H9 (cell line): ENCODE results near the gene PITPNM3. TPM values are rescaled to one million over a fixed set of nuclear protein-coding genes. Genes with fewer than 3 reads are reported as not detected.

Experiments used
- DNase-seq: peaks from one replicate; pipeline ENCODE4 v3.0.0-alpha.2; 2017
- H2AFZ ChIP-seq: one replicate; pipeline ENCODE4 v1.6.1; 2013; ENCODE audit warnings: mild to moderate bottlenecking, low read length, control low read depth, moderate library complexity
- H2AK5ac ChIP-seq: 2 replicates; pipeline ENCODE4 v1.6.1; 2013; ENCODE audit warnings: low read length, control low read depth, mixed read lengths; ENCODE audit not compliant: insufficient read length
- H2BK120ac ChIP-seq: one replicate; pipeline ENCODE4 v1.6.1; 2013; ENCODE audit warnings: low read depth, mild to moderate bottlenecking, low read length, control low read depth, inconsistent platforms; ENCODE audit not compliant: poor library complexity, severe bottlenecking
- H2BK12ac ChIP-seq: 2 replicates; pipeline ENCODE4 v1.6.1; 2013; ENCODE audit warnings: low read length, control low read depth, mixed read lengths, low read depth; ENCODE audit not compliant: insufficient read length
- H2BK15ac ChIP-seq: 2 replicates; pipeline ENCODE4 v1.6.1; 2013; ENCODE audit warnings: low read depth, low read length, control low read depth
- H2BK20ac ChIP-seq: one replicate; pipeline ENCODE4 v1.6.1; 2013; ENCODE audit warnings: low read depth, mild to moderate bottlenecking, low read length, control low read depth, inconsistent platforms; ENCODE audit not compliant: poor library complexity, severe bottlenecking
- H2BK5ac ChIP-seq: 2 replicates; pipeline ENCODE4 v1.6.1; 2013; ENCODE audit warnings: low read length, control low read depth, mixed read lengths; ENCODE audit not compliant: insufficient read length
- H3K14ac ChIP-seq: 2 replicates; pipeline ENCODE4 v1.6.1; 2013; ENCODE audit warnings: low read length, control low read depth; ENCODE audit not compliant: insufficient read depth
- H3K18ac ChIP-seq: 2 replicates; pipeline ENCODE4 v1.6.1; 2013; ENCODE audit warnings: low read depth, mild to moderate bottlenecking, mixed read lengths, low read length, control low read depth; ENCODE audit not compliant: insufficient read length
- H3K23ac ChIP-seq: 2 replicates; pipeline ENCODE4 v1.6.1; 2013; ENCODE audit warnings: low read length, control low read depth, mixed read lengths, low read depth; ENCODE audit not compliant: insufficient read length
- H3K23me2 ChIP-seq: 2 replicates; pipeline ENCODE4 v1.6.1; 2013; ENCODE audit warnings: low read depth, mild to moderate bottlenecking, mixed read lengths, low read length, control low read depth; ENCODE audit not compliant: insufficient read length, poor library complexity, severe bottlenecking
- H3K27ac ChIP-seq: 2 replicates; pipeline ENCODE4 v1.5.1; 2013; ENCODE audit warnings: low read length, control low read depth, mixed read lengths, low read depth; ENCODE audit not compliant: insufficient read length
- H3K27me3 ChIP-seq: 2 replicates; pipeline ENCODE4 v1.6.1; 2013; ENCODE audit warnings: low read length, control low read depth, inconsistent platforms; ENCODE audit not compliant: insufficient read depth
- H3K4ac ChIP-seq: 2 replicates; pipeline ENCODE4 v1.6.1; 2013; ENCODE audit warnings: low read depth, mild to moderate bottlenecking, control low read depth, inconsistent platforms, low read length, moderate library complexity
- H3K4me1 ChIP-seq: 2 replicates; pipeline ENCODE4 v1.6.1; 2013; ENCODE audit warnings: low read length, control low read depth, inconsistent platforms; ENCODE audit not compliant: insufficient read depth
- H3K4me2 ChIP-seq: 2 replicates; pipeline ENCODE4 v1.6.1; 2013; ENCODE audit warnings: low read length, control low read depth, mixed read lengths; ENCODE audit not compliant: insufficient read length, insufficient read depth
- H3K56ac ChIP-seq: 2 replicates; pipeline ENCODE4 v1.6.1; 2013; ENCODE audit warnings: low read depth, mild to moderate bottlenecking, mixed read lengths, low read length, control low read depth; ENCODE audit not compliant: insufficient read length
- H3K79me1 ChIP-seq: 2 replicates; pipeline ENCODE4 v1.6.1; 2013; ENCODE audit warnings: low read depth, mild to moderate bottlenecking, moderate library complexity, low read length, control low read depth, inconsistent platforms; ENCODE audit not compliant: insufficient read depth, poor library complexity, severe bottlenecking
- H3K79me2 ChIP-seq: 2 replicates; pipeline ENCODE4 v1.6.1; 2013; ENCODE audit warnings: low read length, control low read depth, inconsistent platforms; ENCODE audit not compliant: insufficient read depth
- H3K9ac ChIP-seq: 2 replicates; pipeline ENCODE4 v1.6.1; 2013; ENCODE audit warnings: low read length, control low read depth, mixed read lengths; ENCODE audit not compliant: insufficient read length; ENCODE audit errors: extremely low read depth
- H3K9me3 ChIP-seq: one replicate; pipeline ENCODE4 v1.6.1; 2013; ENCODE audit warnings: low read depth, low read length, inconsistent platforms; ENCODE audit not compliant: control insufficient read depth
- H3T11ph ChIP-seq: one replicate; pipeline ENCODE4 v1.6.1; 2013; ENCODE audit warnings: mild to moderate bottlenecking, low read length, control low read depth, inconsistent platforms
- H4K20me1 ChIP-seq: one replicate; pipeline ENCODE4 v1.6.1; 2013; ENCODE audit not compliant: control insufficient read depth, insufficient read length, insufficient read depth
- H4K5ac ChIP-seq: 2 replicates; pipeline ENCODE4 v1.6.1; 2013; ENCODE audit warnings: low read depth, mild to moderate bottlenecking, mixed read lengths, low read length, control low read depth; ENCODE audit not compliant: insufficient read length
- H4K8ac ChIP-seq: replicated peaks from 2 replicates; pipeline ENCODE4 v1.6.1; 2013; ENCODE audit warnings: low read length, control low read depth, mixed read lengths, low read depth; ENCODE audit not compliant: insufficient read length
- H4K91ac ChIP-seq: 2 replicates; pipeline ENCODE4 v1.6.1; 2013; ENCODE audit warnings: low read depth, mild to moderate bottlenecking, moderate library complexity, mixed read lengths, low read length, control low read depth; ENCODE audit not compliant: insufficient read length
- H3K27ac Mint-ChIP-seq, 3 experiments: 2 replicates in 2 of 3; 3 replicates in 1 of 3; pipeline ENCODE4 v1.8.0; 2020 to 2021; ENCODE audit warnings: mixed read lengths in 3 of 3, mild to moderate bottlenecking in 1 of 3, moderate library complexity in 1 of 3
- H3K27me3 Mint-ChIP-seq: 2 replicates; pipeline ENCODE4 v1.8.0; 2021; ENCODE audit warnings: low read depth, mild to moderate bottlenecking, moderate library complexity, mixed read lengths
- H3K36me3 Mint-ChIP-seq, 3 experiments: 2 replicates in 2 of 3; 3 replicates in 1 of 3; pipeline ENCODE4 v1.8.0; 2020 to 2021; ENCODE audit warnings: low read depth in 3 of 3, mixed read lengths in 3 of 3; ENCODE audit not compliant: insufficient read depth in 1 of 3
- H3K4me1 Mint-ChIP-seq, 2 experiments: 2 replicates each; pipeline ENCODE4 v1.8.0; 2020; ENCODE audit warnings: mixed read lengths in 2 of 2
- H3K4me3 Mint-ChIP-seq, 2 experiments: 2 replicates in 1 of 2; 3 replicates in 1 of 2; pipeline ENCODE4 v1.8.0; 2020 to 2021; ENCODE audit warnings: mild to moderate bottlenecking in 2 of 2, mixed read lengths in 2 of 2, moderate library complexity in 1 of 2
- H3K9me3 Mint-ChIP-seq, 2 experiments: 2 replicates in 1 of 2; 3 replicates in 1 of 2; pipeline ENCODE4 v1.8.0; 2020; ENCODE audit warnings: mild to moderate bottlenecking in 2 of 2, mixed read lengths in 2 of 2, moderate library complexity in 1 of 2
- CTCF ChIP-seq: fragments of 200-600 bp; sonication (generic); conservative IDR thresholded peaks from 3 replicates; pipeline ENCODE4 v1.8.0; 2021; ENCODE audit warnings: antibody characterized with exemption, mild to moderate bottlenecking
- WGBS: extraction: QIAGEN DNeasy Blood & Tissue Kit; methylation state at CpG from one replicate; pipeline ENCODE4 v1.1.7; 2013; ENCODE audit warnings: missing lambda C conversion rate, low lambda C conversion rate, mixed read lengths; ENCODE audit not compliant: insufficient read length; ENCODE audit errors: extremely low coverage; 5-methylcytosine and 5-hydroxymethylcytosine counted together
- total RNA-seq: library from RNA; stranded (reverse); gene quantifications from 2 replicates; pipeline ENCODE4 v1.2.1, GENCODE V29; 2021

PITPNM3 gene
- total RNA-seq, 1 experiment from 2014 or later: 3.4 TPM

DNA sequence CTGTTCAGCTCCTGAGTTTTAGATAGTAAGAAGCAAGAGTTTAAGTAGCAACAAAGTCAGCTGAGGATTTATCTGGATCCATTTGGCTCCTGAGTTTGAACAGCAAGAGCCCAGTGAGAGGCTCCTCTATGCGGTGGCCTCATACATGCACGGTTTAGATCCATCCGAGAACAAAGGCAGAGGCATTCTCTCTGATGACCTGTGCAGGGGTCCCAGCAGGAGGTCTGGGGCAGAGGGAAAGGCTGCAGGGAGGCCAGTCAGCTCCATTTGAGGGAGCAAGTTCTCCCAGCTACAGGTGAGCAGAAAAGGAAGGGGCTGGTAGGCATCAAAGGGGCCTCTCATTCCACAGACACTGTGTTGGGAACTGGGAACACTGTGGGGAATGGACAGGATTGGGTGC is 16.5 kb downstream of the PITPNM3 start:
- H3K79me2 ChIP-seq: no peaks in the 10 kb centered on the region
- H2BK20ac ChIP-seq: no peak overlapping the region
- H3K27me3 ChIP-seq: no peaks in the 10 kb centered on the region
- no peak overlapping the region for H3K56ac ChIP-seq
- no peak overlapping the region for H3K9ac ChIP-seq
- H3K23ac ChIP-seq: no peak overlapping the region
- no peak overlapping the region for H3K4ac ChIP-seq
- no peaks in the 10 kb centered on the region for H3K79me1 ChIP-seq
- no peak overlapping the region for H3K27ac ChIP-seq
- H3K9me3 ChIP-seq: no peaks in the 10 kb centered on the region
- DNase-seq: no peak
- no peak for TF ChIP-seq CTCF
- H2BK120ac ChIP-seq: no peak overlapping the region
- Mint-ChIP-seq H3K36me3 (0 out of 7 replicates have a peak, but pooled peaks cover 0 to 3% (median 0%) of the 10 kb centered on the region in 3 experiments), H3K4me1 (peaks cover 26 to 29% of the 10 kb centered on the region in 2 experiments), H3K4me3 (no peak overlapping the region), H3K27me3 (no peaks in the 10 kb centered on the region), H3K9me3 (peaks cover 5% of the 10 kb centered on the region in 2 experiments; a peak in 3 of 5 replicates), H3K27ac (peak overlapping the region in 1 of 3 experiments; percentile 8; a peak in 2 of 7 replicates)
- no peak overlapping the region for H2BK5ac ChIP-seq
- H4K5ac ChIP-seq: no peak overlapping the region
- H4K91ac ChIP-seq: no peak overlapping the region
- peaks cover 5% of the 10 kb centered on the region for H4K20me1 ChIP-seq
- no peaks in the 10 kb centered on the region for H3K4me1 ChIP-seq
- H2AK5ac ChIP-seq: no peak overlapping the region
- no peak overlapping the region for H3T11ph ChIP-seq
- H3K4me2 ChIP-seq: no peak overlapping the region
- H4K8ac ChIP-seq: no peak overlapping the region
- H2AFZ ChIP-seq: no peak overlapping the region
- H3K18ac ChIP-seq: no peak overlapping the region
- H2BK12ac ChIP-seq: no peak overlapping the region
- WGBS: no CpG with 5 or more reads among the region's 3 CpGs
- H3K14ac ChIP-seq: no peak overlapping the region
- H3K23me2 ChIP-seq: no peaks in the 10 kb centered on the region
- no peak overlapping the region for H2BK15ac ChIP-seq
